Measurements from ENCODE around the gene SRP9. TPM values are rescaled to one million over a fixed set of nuclear protein-coding genes. Genes with fewer than 3 reads are reported as not detected.

The SRP9 gene
- total and polyA plus RNA-seq, 2 experiments from 2014 or later: 640 to 728 TPM

- no peak for TF ChIP-seq ZNF462 (CRISPR knock-in tag; IDR thresholded peaks at IDR 0.05)
- TF ChIP-seq POLR2AphosphoS5 (IDR thresholded peaks at IDR 0.05; ENCODE audit: low read depth): no peak
- TF ChIP-seq JUNB (IDR thresholded peaks at IDR 0.05; ENCODE audit: unreplicated experiment): no peak
- no peak for TF ChIP-seq EZH2 (IDR thresholded peaks at IDR 0.05; ENCODE audit: low read depth, unreplicated experiment)
Observed at GRCh38 chr1:225771661-225772322, 5.8 kb upstream of the SRP9 start (continued).

- Histone ChIP-seq H3K4me1 (ENCODE audit: insufficient read depth) (peaks cover 40% of the 10 kb centered on the region), H3K4me2 (no peak overlapping the region), H4K20me1 (replicated peaks; ENCODE audit: insufficient read depth) (no peaks in the 10 kb centered on the region), H3K4me3 (no peak overlapping the region), H3K9me2 (ENCODE audit: insufficient read depth) (no peaks in the 10 kb centered on the region), H3K27me3 (ENCODE audit: insufficient read depth) (no peaks in the 10 kb centered on the region), H3K36me3 (ENCODE audit: insufficient read depth) (no peaks in the 10 kb centered on the region), H3K27ac (ENCODE audit: low read depth) (no peak overlapping the region), H2AFZ (peak overlapping the region; percentile 39; the same call in 1 of the 2 replicates), H3F3A (replicated peaks; ENCODE audit: low read depth) (peaks cover 3% of the 10 kb centered on the region; the same call in 1 of the 2 replicates), H3K79me2 (replicated peaks; ENCODE audit: insufficient read depth) (0 out of 2 replicates have a peak, but pooled peaks cover 7% of the 10 kb centered on the region)
- Mint-ChIP-seq H3K4me3 (no peak overlapping the region), H3K9me3 (no peaks in the 10 kb centered on the region), H3K4me1 (peaks cover 51% of the 10 kb centered on the region), H3K27ac (peak overlapping the region; percentile 55), H3K36me3 (ENCODE audit: low read depth) (no peaks in the 10 kb centered on the region), H3K27me3 (ENCODE audit: insufficient read depth, low read depth, poor library complexity) (peaks cover 10% of the 10 kb centered on the region)
- DNase-seq (ENCODE audit: low spot score): peak; percentile 96
- ATAC-seq: peak; percentile 88
- TF ChIP-seq EZH2phosphoT487 (IDR thresholded peaks at IDR 0.05; ENCODE audit: unreplicated experiment) (no peak), CTCF (conservative IDR thresholded peaks at IDR 0.05; ENCODE audit: low read depth in 2 of 2) (peak; percentile 84 to 98), ZNF114 (CRISPR knock-in tag; IDR thresholded peaks at IDR 0.05) (no peak), CREB1 (CRISPR knock-in tag; IDR thresholded peaks at IDR 0.05; ENCODE audit: low read depth) (peak; percentile 56), STAT1 (IDR thresholded peaks at IDR 0.05; ENCODE audit: unreplicated experiment) (no peak), ETS1 (IDR thresholded peaks at IDR 0.05) (no peak), ZNF331 (CRISPR knock-in tag; IDR thresholded peaks at IDR 0.05; ENCODE audit: low read depth) (no peak), POLR2AphosphoS5 (IDR thresholded peaks at IDR 0.05; ENCODE audit: low read depth) (no peak)
Observed at GRCh38 chr1:225772323-225772768, 5.3 kb upstream of the SRP9 start.

Measured in GM23338 (cell line).